Epithelial cell of prostate (primary cell): ENCODE results near the gene PPP2R2D.

ENCODE experiments used
- DNase-seq: peaks from one replicate; pipeline ENCODE4 v3.0.0-alpha.2; 2011; ENCODE audit warnings: low read depth, low spot score
- H3K27ac ChIP-seq: fragments of 450-650 bp; 2 replicates; pipeline ENCODE4 v1.5.1; 2017; ENCODE audit warnings: mild to moderate bottlenecking

The PPP2R2D gene

DNA sequence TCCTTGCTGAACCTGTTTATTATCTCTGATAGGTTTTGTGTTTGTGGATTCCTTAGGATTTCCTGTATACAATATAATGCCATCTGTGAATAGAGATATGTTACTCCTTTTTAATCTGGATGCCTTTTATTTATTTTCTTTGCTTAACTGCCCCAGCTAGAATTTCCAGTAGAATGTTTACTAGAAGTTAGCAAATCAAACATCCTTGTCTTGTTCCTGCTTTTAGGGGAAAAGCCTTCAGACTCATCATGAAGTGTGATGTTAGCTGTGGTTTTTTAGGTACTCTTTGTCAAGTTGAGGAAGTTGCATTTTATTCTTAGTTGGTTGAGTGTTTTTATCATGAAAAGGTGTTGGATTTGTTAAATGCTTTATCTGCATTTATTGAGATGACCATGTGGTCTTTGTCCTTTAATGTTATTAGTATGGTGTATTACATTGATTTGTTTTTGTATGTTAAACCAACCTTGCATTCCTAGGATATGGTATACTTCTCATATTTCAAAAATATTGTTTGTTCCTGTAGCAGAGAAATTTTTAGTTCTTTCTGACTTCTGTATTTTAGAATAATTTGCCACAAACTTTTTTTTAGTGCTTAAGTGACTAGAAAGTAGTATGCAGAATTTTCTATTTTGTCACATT is 24.3 kb downstream of the PPP2R2D start:
- DNase-seq: no peak
- H3K27ac ChIP-seq: no peak overlapping the region

- no peak for DNase-seq
- no peak overlapping the region for H3K27ac ChIP-seq
These were observed 24.9 kb downstream of the PPP2R2D start for GRCh38 chr10:131925716-131926115.

GRCh38 chr10:131926253-131926652 is 25.4 kb downstream of the PPP2R2D start:
- DNase-seq: no peak
- no peak overlapping the region for H3K27ac ChIP-seq

- no peak overlapping the region for H3K27ac ChIP-seq
- no peak for DNase-seq
These were observed 26.2 kb downstream of the PPP2R2D start for GRCh38 chr10:131926743-131927595.

DNA sequence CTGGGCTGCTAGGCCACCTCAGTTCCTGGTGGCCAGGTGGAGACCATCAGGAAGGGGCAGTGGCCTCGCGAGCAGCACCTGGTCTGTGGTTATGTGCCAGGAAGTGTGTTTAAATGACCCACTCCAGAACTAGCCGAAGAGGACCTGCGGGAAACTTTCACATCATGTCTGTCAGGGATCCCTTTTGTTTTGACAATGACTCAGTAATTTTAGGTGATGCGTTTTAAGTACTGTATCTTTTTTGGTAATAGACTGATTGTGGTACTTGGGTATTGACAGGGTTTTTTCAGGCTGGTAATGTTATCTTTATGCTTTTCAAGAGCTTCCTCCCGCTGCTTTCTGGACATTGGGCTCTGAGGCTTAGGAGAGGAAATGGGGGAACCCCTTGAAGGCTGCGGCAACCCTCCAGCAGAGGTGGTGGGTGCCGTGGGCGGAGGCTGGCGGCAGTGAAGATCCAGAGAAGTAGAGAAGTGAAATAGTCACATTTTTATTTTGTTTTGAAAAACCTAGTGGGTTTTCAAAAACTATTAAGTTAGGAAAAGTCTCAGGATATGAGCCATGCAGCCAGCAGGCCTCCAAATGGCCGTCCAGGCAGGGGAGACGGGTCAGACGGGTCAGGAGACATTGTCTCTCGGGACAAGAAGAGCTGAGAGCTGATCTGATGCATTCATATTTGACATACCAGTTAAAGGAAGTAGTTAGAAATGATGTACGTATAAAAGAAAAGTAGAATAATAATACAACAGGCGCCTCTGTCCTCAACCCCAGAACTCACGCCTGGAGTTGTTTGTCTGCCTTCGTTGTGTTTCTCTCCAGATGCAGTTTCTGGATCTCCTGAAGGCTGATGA is 27.7 kb downstream of the PPP2R2D start:
- DNase-seq: no peak

DNA sequence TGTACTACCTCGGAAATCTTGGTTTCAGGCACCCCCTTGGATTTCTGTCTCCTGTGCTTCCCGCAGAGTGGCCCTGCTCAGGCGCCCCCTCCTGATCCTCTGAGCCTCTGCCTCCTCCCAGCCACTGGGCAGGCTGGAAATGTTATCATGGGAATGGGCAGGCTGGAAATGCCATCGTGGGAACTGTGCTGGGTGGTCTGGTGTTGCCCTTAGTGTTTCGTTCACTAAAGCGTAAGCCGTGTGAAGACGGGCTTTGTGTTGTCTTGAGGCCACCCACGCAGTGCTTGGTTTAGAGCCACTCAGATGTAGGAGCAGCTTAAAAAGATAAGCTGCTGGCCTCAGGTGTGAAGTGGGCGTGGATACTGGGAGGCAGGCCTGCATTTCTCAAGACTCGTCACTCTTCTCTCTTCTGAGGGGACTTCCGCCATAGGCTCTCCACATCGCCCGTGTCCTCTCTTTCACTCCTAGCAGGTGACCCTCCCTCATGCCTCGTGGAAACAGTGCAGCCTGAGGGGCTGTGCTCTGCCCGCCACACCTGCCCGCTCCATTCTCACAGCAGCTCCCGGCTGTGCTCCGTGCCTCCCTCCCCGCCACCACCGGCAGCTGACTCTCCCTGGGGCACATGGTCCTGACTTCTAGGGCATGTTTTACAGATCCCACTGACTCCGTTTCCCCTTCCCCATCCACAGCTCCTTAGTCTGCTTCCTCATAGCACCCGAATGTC is 28.5 kb downstream of the PPP2R2D start:
- DNase-seq: no peak
- no peak overlapping the region for H3K27ac ChIP-seq

More for the DNA sequence above, 27.7 kb downstream of the PPP2R2D start:
- no peak overlapping the region for H3K27ac ChIP-seq

DNA sequence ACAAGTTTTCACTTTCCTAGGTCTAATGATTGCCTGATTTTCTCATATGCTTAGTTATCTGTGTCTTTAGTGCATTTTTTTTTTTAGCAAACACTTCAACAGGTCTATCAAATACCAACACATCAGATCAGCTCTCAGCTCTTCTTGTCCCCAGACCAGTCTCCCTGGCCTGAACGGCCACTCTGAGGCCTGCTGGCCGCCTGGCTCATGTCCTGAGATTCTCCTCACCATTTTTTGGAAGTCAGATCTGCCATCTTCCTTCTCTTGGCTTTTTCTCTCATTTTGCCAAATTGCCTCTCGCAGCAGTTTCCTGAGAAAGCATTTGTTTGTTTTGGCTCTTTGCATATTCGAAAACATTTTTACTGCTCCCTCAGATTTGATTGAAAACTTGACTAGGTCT is 29.3 kb downstream of the PPP2R2D start:
- no peak for DNase-seq
- no peak overlapping the region for H3K27ac ChIP-seq

DNA sequence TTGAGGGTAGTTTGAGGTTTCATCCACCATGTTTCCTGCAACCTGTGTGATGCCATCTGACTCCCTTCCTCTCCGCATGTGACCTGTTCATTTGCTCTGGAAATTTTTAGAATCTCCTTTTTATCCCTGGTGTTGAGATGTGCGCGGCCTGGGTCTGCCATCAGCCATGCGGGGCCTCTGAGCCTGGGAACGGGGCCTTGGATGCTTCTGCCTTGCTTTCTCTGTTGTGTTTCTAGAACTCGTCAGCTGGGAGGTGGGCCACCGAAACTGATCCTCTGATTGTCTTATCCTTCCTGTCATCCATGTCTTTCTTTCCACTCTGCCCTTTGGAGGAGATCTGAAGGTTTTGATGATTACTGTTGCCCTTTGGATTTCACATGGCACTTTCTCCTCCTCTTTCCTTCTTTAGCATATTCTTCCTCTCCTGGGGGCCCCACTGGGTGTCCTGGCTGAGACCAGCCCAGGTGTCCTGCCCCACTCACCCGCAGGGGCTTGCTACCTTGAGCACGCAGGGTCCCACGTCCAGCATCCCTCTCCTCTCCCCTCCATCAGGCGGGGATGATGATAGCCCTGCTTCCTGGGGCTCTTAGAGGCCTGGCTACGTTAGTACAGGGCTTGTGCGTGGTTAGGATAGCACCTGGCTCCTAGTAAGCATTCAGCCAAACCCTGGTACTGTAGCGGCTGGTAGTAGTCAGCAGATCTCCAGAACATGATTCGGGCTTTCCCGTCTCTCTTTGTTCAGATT is 29.9 kb downstream of the PPP2R2D start:
- H3K27ac ChIP-seq: no peak overlapping the region
- no peak for DNase-seq

- DNase-seq: no peak
- no peak overlapping the region for H3K27ac ChIP-seq
These were observed 31.2 kb downstream of the PPP2R2D start for GRCh38 chr10:131931981-131932380.

DNA sequence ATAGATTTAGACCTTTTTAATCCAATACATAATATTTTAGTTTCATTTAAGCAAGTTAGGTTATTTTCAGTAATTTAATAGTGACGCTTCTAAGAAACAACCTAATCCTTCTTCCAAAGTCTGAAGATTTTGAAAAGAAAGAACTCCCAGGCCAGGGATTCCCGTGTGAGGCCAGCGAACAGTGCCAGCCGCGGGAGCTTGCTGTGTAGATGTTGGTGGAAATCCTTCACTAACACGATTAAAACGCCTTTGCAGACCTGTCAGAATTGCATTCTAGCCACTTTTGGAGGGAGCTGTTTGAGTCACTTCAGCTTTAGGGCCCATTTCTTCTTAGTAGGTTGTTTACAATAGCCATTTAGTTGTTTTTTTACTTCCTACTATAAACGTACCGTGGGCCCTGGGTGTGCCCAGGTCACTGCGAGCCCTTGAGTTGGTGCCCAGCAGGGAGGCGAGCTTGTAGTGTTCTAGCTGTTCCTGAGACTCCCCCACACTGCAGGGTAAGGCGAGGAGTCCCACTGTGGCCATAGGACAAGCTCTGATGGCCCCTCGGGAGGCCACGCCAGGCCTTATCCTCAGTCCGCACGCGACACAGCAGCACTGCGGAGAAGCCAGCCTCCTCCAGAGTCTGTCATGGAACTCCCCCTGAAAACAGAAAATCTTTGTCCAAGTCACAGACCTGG is 32.3 kb downstream of the PPP2R2D start:
- no peak for DNase-seq
- no peak overlapping the region for H3K27ac ChIP-seq

DNA sequence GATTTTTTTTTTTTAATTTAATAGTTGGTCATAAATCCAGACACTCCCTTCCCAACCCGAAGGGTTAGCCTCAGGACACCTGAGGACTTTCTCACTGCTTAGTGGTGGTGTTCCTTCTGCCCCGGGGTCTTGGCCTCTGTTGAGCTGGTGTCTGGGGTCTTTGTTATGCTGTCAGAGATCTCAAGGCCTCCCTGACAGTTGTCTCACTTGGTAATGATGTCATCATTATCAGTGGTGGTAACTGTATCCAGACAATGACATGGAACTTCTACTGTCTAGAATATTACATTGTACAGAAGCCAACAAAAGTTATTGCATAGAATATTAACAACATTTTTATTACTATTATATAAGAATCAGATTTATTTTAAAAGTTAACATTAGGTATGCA is 32.9 kb downstream of the PPP2R2D start:
- no peak overlapping the region for H3K27ac ChIP-seq
- no peak for DNase-seq

- no peak overlapping the region for H3K27ac ChIP-seq
- no peak for DNase-seq
These were observed 34.0 kb downstream of the PPP2R2D start for GRCh38 chr10:131934769-131935168.

DNA sequence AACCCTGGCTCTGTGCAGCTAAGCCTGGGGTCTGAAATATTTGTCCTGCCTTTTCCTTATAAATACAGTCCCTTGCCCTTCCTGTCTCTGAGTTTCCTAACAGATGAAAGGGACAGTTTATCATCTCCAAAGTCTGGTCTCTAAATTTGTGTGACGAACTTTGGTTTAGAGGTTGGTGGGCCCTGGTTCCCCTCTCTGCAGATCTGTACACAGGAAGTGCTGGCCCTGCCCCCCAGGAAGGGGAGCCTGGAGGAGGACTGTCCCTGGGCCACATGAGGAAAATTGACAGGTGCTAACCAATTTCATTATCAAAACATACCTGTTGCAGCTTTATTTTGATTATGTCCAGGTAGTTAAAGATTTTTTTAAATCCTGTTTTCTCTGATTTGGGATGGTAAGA is 34.5 kb downstream of the PPP2R2D start:
- no peak for DNase-seq
- H3K27ac ChIP-seq: no peak overlapping the region

DNA sequence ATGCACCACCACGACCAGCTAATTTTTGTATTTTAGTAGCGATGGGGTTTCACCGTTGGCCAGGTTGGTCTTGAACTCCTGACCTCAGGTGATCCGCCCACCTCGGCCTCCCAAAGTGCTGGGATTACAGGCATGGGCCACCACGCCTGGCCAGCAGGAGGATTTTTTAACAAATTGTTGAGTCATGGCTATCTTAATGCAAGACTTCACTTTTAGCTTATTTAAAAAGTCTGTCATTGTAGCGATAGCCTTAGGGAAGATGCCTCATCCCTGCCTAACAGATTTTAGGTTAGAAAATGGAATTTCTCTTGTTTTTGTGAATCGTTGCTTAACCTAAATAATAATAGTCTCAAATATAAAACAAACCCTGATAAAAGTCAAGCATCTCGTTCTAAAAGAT is 35.5 kb downstream of the PPP2R2D start:
- H3K27ac ChIP-seq: no peak overlapping the region
- DNase-seq: no peak

DNA sequence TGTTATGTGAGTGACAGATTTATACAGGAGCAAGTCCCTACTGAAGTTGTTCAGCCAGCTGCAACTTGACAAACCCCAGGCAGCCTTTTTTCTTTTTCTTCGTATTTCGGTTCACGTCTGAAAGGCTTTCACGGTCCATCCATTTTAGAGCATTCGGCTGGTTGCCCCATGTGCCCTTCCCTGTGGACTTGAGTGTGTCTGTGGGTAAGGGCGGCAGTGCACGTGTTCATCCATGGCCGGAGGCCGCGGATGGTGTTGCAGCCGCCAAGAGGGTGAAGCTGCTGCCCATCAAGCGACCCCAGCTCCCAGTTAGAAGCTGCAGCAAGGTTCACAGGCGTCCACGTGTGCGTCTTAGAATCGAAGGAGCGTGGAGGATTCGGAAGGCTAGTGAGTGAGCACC is 35.9 kb downstream of the PPP2R2D start:
- DNase-seq: no peak
- H3K27ac ChIP-seq: no peak overlapping the region

- no peak for DNase-seq
- H3K27ac ChIP-seq: no peak overlapping the region
These were observed 37.0 kb downstream of the PPP2R2D start for GRCh38 chr10:131937836-131938235.

- DNase-seq: no peak
- no peak overlapping the region for H3K27ac ChIP-seq
These were observed 37.9 kb downstream of the PPP2R2D start for GRCh38 chr10:131938681-131939080.

- DNase-seq: no peak
- H3K27ac ChIP-seq: no peak overlapping the region
These were observed 41.6 kb downstream of the PPP2R2D start for GRCh38 chr10:131942455-131942854.
